Measurements from ENCODE around the gene GABRG3.

DNA sequence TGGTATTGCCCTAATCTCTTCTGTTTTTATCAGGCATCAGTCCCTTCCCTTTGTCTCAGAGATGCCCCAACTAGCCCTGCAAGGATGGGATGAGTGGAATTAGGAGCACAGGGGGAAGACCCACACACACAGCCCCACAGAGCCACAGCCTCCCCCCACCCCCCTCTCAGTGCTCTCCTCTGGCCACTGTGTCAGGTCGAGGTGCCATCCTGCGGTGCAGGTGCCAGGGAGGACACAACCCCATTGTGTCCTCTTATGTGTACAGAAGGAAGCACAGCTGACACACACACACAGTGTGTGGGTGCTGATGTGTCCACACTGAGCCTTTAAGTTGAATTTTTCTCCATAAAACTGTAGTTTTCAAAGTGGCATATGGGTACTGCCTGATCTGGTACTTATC lies 593.7 kb downstream of the GABRG3 start:
- TF ChIP-seq BHLHE40 (IDR thresholded peaks at IDR 0.05; ENCODE audit: low read depth, low read length) (no peak), NR3C1 (IDR thresholded peaks at IDR 0.05) (no peak), EP300 (IDR thresholded peaks at IDR 0.05) (no peak), POLR2A (IDR thresholded peaks at IDR 0.05; ENCODE audit: low read length) (no peak), NPAS2 (CRISPR knock-in tag; IDR thresholded peaks at IDR 0.05; ENCODE audit: borderline replicate concordance) (no peak)
- TF ChIP-seq, protein P1, sequence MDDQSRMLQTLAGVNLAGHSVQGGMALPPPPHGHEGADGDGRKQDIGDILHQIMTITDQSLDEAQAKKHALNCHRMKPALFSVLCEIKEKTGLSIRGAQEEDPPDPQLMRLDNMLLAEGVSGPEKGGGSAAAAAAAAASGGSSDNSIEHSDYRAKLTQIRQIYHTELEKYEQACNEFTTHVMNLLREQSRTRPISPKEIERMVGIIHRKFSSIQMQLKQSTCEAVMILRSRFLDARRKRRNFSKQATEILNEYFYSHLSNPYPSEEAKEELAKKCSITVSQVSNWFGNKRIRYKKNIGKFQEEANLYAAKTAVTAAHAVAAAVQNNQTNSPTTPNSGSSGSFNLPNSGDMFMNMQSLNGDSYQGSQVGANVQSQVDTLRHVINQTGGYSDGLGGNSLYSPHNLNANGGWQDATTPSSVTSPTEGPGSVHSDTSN (IDR thresholded peaks at IDR 0.05), result no peak
- TF ChIP-seq, protein P2, sequence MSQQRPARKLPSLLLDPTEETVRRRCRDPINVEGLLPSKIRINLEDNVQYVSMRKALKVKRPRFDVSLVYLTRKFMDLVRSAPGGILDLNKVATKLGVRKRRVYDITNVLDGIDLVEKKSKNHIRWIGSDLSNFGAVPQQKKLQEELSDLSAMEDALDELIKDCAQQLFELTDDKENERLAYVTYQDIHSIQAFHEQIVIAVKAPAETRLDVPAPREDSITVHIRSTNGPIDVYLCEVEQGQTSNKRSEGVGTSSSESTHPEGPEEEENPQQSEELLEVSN (IDR thresholded peaks at IDR 0.05; ENCODE audit: borderline replicate concordance, low read depth), result no peak
- TF ChIP-seq, protein P3, sequence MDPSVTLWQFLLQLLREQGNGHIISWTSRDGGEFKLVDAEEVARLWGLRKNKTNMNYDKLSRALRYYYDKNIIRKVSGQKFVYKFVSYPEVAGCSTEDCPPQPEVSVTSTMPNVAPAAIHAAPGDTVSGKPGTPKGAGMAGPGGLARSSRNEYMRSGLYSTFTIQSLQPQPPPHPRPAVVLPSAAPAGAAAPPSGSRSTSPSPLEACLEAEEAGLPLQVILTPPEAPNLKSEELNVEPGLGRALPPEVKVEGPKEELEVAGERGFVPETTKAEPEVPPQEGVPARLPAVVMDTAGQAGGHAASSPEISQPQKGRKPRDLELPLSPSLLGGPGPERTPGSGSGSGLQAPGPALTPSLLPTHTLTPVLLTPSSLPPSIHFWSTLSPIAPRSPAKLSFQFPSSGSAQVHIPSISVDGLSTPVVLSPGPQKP (IDR thresholded peaks at IDR 0.05; ENCODE audit: low read depth, low read length), result no peak
- TF ChIP-seq, protein P4, sequence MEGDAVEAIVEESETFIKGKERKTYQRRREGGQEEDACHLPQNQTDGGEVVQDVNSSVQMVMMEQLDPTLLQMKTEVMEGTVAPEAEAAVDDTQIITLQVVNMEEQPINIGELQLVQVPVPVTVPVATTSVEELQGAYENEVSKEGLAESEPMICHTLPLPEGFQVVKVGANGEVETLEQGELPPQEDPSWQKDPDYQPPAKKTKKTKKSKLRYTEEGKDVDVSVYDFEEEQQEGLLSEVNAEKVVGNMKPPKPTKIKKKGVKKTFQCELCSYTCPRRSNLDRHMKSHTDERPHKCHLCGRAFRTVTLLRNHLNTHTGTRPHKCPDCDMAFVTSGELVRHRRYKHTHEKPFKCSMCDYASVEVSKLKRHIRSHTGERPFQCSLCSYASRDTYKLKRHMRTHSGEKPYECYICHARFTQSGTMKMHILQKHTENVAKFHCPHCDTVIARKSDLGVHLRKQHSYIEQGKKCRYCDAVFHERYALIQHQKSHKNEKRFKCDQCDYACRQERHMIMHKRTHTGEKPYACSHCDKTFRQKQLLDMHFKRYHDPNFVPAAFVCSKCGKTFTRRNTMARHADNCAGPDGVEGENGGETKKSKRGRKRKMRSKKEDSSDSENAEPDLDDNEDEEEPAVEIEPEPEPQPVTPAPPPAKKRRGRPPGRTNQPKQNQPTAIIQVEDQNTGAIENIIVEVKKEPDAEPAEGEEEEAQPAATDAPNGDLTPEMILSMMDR (IDR thresholded peaks at IDR 0.05), result no peak
